PC-3 (cell line): ENCODE measurements around the gene GPR37L1. TPM values are rescaled to one million over a fixed set of nuclear protein-coding genes. Genes with fewer than 3 reads are reported as not detected.

Experiments used
- ATAC-seq: fragments of 200-7000 bp; cut with Tn5 transposase; 2 replicates; pipeline ENCODE4 v1.9.1; 2020; ENCODE audit warnings: mild to moderate bottlenecking, moderate library complexity
- BruUV-seq: library from RNA; stranded (reverse); fragments of 400-500 nt; replicated peaks from 2 replicates; lab custom pipeline; 2021; lab: Mats Ljungman, UMichigan
- CTCF ChIA-PET: fragments of 300-600 bp; sonication (Branson Sonifier 250); formaldehyde crosslinking; loops from one replicate; lab custom pipeline; 2022; ENCODE audit warnings: antibody characterized with exemption; lab: Charles Lee
- POLR2A ChIA-PET: fragments of 300-600 bp; sonication (Branson Sonifier 250); formaldehyde crosslinking; loops from one replicate; lab custom pipeline; 2022; ENCODE audit warnings: antibody characterized with exemption; ENCODE audit not compliant: unreplicated experiment; lab: Charles Lee
- DNase-seq: peaks from one replicate; pipeline ENCODE4 v3.0.0-alpha.2; 2015
- H2AFZ ChIP-seq: fragments of 300-600 bp; sonication (generic); 2 replicates; pipeline ENCODE4 v1.6.0; 2016; ENCODE audit warnings: antibody characterized with exemption, low read length
- H3F3A ChIP-seq: fragments of 300-600 bp; sonication (generic); one replicate; pipeline ENCODE4 v1.6.0; 2017; ENCODE audit warnings: antibody characterized with exemption, low read length, control low read depth, mild to moderate bottlenecking; ENCODE audit not compliant: unreplicated experiment
- H3K27ac ChIP-seq: fragments of 300-600 bp; sonication (generic); 2 replicates; pipeline ENCODE4 v1.5.1; 2016; ENCODE audit warnings: mild to moderate bottlenecking, low read length
- H3K27me3 ChIP-seq: fragments of 300-600 bp; sonication (generic); 2 replicates; pipeline ENCODE4 v1.6.1; 2016; ENCODE audit warnings: low read length, mixed read lengths
- H3K36me3 ChIP-seq: fragments of 300-600 bp; sonication (generic); 2 replicates; pipeline ENCODE4 v1.6.1; 2016; ENCODE audit warnings: low read depth, mixed run types, low read length, mixed read lengths
- H3K4me1 ChIP-seq: fragments of 300-600 bp; sonication (generic); 2 replicates; pipeline ENCODE4 v1.5.1; 2016; ENCODE audit warnings: low read length; ENCODE audit not compliant: insufficient read depth
- H3K4me2 ChIP-seq: fragments of 300-600 bp; sonication (generic); 2 replicates; pipeline ENCODE4 v1.6.0; 2016; ENCODE audit warnings: low read length
- H3K4me3 ChIP-seq: fragments of 300-600 bp; sonication (generic); 2 replicates; pipeline ENCODE4 v1.5.1; 2016; ENCODE audit warnings: mild to moderate bottlenecking, low read length, mixed read lengths
- H3K79me2 ChIP-seq: fragments of 300-600 bp; sonication (generic); 2 replicates; pipeline ENCODE4 v1.6.1; 2017; ENCODE audit warnings: low read length, mixed read lengths
- H3K9ac ChIP-seq: fragments of 300-600 bp; sonication (generic); 2 replicates; pipeline ENCODE4 v1.6.0; 2016; ENCODE audit warnings: mild to moderate bottlenecking, low read length
- H3K9me2 ChIP-seq: fragments of 300-600 bp; sonication (generic); replicated peaks from 2 replicates; pipeline ENCODE4 v1.6.1; 2016; ENCODE audit warnings: mixed run types, low read length, mixed read lengths
- H3K9me3 ChIP-seq: fragments of 300-600 bp; sonication (generic); 2 replicates; pipeline ENCODE4 v1.6.1; 2016; ENCODE audit warnings: low read length, mixed read lengths
- H4K20me1 ChIP-seq: fragments of 300-600 bp; sonication (generic); 2 replicates; pipeline ENCODE4 v1.6.1; 2016; ENCODE audit warnings: low read length, mixed read lengths
- CTCF ChIP-seq: fragments of 300-600 bp; sonication (generic); conservative IDR thresholded peaks from 2 replicates; pipeline ENCODE4 v1.5.1; 2017; ENCODE audit warnings: antibody characterized with exemption, low read depth, mild to moderate bottlenecking, low read length
- EZH2 ChIP-seq: fragments of 300-600 bp; sonication (generic); IDR thresholded peaks from one replicate; pipeline ENCODE4 v1.6.1; 2017; ENCODE audit warnings: antibody characterized with exemption, mild to moderate bottlenecking, low read length; ENCODE audit not compliant: unreplicated experiment
- EZH2phosphoT487 ChIP-seq: fragments of 300-600 bp; sonication (generic); IDR thresholded peaks from 2 replicates; pipeline ENCODE4 v1.6.1; 2018; ENCODE audit warnings: mild to moderate bottlenecking, antibody characterized with exemption, low read length, borderline replicate concordance
- intact Hi-C: fragments of 100-400 bp; cut with micrococcal nuclease; formaldehyde crosslinking; loops from 2 replicates; pipeline ENCODE4 v1.9.0; 2023
- total RNA-seq: library from RNA; depleted of rRNA; stranded (reverse); fragments of >200 nt; gene quantifications from 2 replicates; pipeline ENCODE4 v1.2.3, GENCODE V29; 2014

Gene GPR37L1
- total RNA-seq, 1 experiment from 2014 or later = 0.04 TPM

GRCh38 chr1:202133496-202133895 lies 10.8 kb downstream of the GPR37L1 start:
- no peak overlapping the region for H3K27ac ChIP-seq
- no peak overlapping the region for H2AFZ ChIP-seq
- intact Hi-C loops = no loop called here
- no peak overlapping the region for H3K9ac ChIP-seq
- no peak overlapping the region for H3K4me2 ChIP-seq
- CTCF ChIA-PET = no interaction called here
- POLR2A ChIA-PET = no interaction called here
- DNase-seq (no peak), ATAC-seq (no peak)
- no peaks in the 10 kb centered on the region for H3K9me3 ChIP-seq
- H3K27me3 ChIP-seq = no peaks in the 10 kb centered on the region
- BruUV-seq = no TSS peak
- H3K9me2 ChIP-seq = no peaks in the 10 kb centered on the region
- H3K4me1 ChIP-seq = no peaks in the 10 kb centered on the region
- 0 out of 2 replicates have a peak, but pooled peaks cover 2% of the 10 kb centered on the region for H3K79me2 ChIP-seq
- no peaks in the 10 kb centered on the region for H3K36me3 ChIP-seq
- TF ChIP-seq EZH2phosphoT487 = no peak
- no peak for TF ChIP-seq EZH2
- TF ChIP-seq CTCF = no peak
- no peak overlapping the region for H3K4me3 ChIP-seq
- H3F3A ChIP-seq = no peaks in the 10 kb centered on the region
- no peaks in the 10 kb centered on the region for H4K20me1 ChIP-seq

GRCh38 chr1:202133989-202134388 lies 11.3 kb downstream of the GPR37L1 start:
- Histone ChIP-seq H3K36me3 (no peaks in the 10 kb centered on the region), H2AFZ (no peak overlapping the region), H3K9ac (no peak overlapping the region), H3K27me3 (no peaks in the 10 kb centered on the region), H3K4me2 (no peak overlapping the region), H3K4me1 (no peaks in the 10 kb centered on the region), H4K20me1 (no peaks in the 10 kb centered on the region), H3K9me2 (no peaks in the 10 kb centered on the region), H3K9me3 (no peaks in the 10 kb centered on the region), H3K79me2 (0 out of 2 replicates have a peak, but pooled peaks cover 7% of the 10 kb centered on the region), H3F3A (no peaks in the 10 kb centered on the region), H3K27ac (no peak overlapping the region), H3K4me3 (no peak overlapping the region)
- no TSS peak for BruUV-seq
- intact Hi-C loops = no loop called here
- ChIA-PET POLR2A (no interaction called here), CTCF (no interaction called here)
- DNase-seq (no peak), ATAC-seq (no peak)
- TF ChIP-seq EZH2 (no peak), EZH2phosphoT487 (no peak), CTCF (no peak)

GRCh38 chr1:202134645-202135172 lies 12.0 kb downstream of the GPR37L1 start:
- ATAC-seq = no peak

More at GRCh38 chr1:202134645-202135172, 12.0 kb downstream of the GPR37L1 start:
- Histone ChIP-seq H3K9me2 (no peaks in the 10 kb centered on the region), H3K4me2 (no peak overlapping the region), H3F3A (no peaks in the 10 kb centered on the region), H3K79me2 (0 out of 2 replicates have a peak, but pooled peaks cover 7% of the 10 kb centered on the region), H3K9ac (no peak overlapping the region), H2AFZ (no peak overlapping the region), H3K36me3 (no peaks in the 10 kb centered on the region), H3K4me1 (no peaks in the 10 kb centered on the region), H3K4me3 (no peak overlapping the region), H4K20me1 (no peaks in the 10 kb centered on the region), H3K27me3 (no peaks in the 10 kb centered on the region), H3K27ac (no peak overlapping the region), H3K9me3 (no peaks in the 10 kb centered on the region)
- no peak for DNase-seq
- ChIA-PET POLR2A (no interaction called here), CTCF (no interaction called here)
- intact Hi-C loops = no loop called here
- TF ChIP-seq EZH2 = no peak
- TF ChIP-seq CTCF = no peak
- TF ChIP-seq EZH2phosphoT487 = no peak
- BruUV-seq = no TSS peak
